ENCODE results near the gene CCNC. TPM values are rescaled to one million over a fixed set of nuclear protein-coding genes. Genes with fewer than 3 reads are reported as not detected.

The CCNC gene
- total and polyA plus RNA-seq, 2 of the 13 experiments (the other 11 are each of a cell fraction or from before 2014, with no cell fraction given) = 69.6 to 141 TPM

DNA sequence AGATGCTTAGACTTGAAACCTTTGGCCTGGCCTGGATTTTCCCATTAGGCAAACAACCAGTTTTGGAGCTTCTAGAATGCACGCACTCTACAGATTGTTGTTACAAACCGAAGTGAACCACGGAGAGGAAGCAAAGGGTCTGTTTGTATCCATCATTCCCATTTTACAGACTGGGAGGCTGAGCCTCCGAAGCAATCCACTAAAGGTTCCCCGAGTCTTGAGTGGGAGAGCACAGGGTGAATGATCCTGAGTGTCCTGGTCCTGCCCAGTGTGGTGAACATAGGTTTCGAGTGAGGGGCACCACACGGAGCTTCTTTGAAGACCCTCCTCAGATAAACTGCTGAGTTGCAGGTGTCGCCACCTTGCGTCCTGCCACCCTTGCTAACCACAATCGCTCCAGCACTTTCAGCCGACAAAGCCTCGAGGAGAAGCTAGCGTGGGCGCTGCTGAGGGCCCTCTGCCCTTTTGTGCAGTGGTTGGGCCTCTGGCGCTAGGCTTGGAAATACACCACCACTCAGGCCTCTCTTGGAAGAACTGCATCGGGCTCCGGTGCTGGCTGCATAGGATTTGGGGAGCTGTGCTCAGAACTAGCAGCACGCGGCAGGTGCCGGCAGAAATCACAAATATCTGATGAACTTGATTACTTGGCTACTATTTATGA lies 36.7 kb upstream of the CCNC start:
- H2AFZ ChIP-seq (ENCODE audit: low read length) = no peak overlapping the region
- H3K27ac ChIP-seq (ENCODE audit: extremely low read length, insufficient read depth, low read length) = no peak overlapping the region
- H4K20me1 ChIP-seq (ENCODE audit: insufficient read depth, low read length) = no peaks in the 10 kb centered on the region
- DNase-seq (ENCODE audit: low spot score) = no peak
- no peaks in the 10 kb centered on the region for H3K9me3 ChIP-seq (ENCODE audit: low read length)
- TF ChIP-seq PLRG1 (conservative IDR thresholded peaks at IDR 0.05) (no peak), ZNF773 (CRISPR knock-in tag; IDR thresholded peaks at IDR 0.05; ENCODE audit: borderline replicate concordance) (no peak), ZNF121 (CRISPR knock-in tag; IDR thresholded peaks at IDR 0.05) (no peak), ZNF724P (CRISPR knock-in tag; IDR thresholded peaks at IDR 0.05; ENCODE audit: borderline replicate concordance) (no peak), CTCF (CRISPR knock-in tag; IDR thresholded peaks at IDR 0.05) (peak; percentile 27; the same call in 1 of the 2 replicates), MAFK (conservative IDR thresholded peaks at IDR 0.05 in 1 of 2, IDR thresholded peaks at IDR 0.05 in 1 of 2; ENCODE audit: low read length in 2 of 2) (0 out of 4 replicates have a peak, but pooled peaks have one; percentile 2 to 4), TEAD2 (CRISPR knock-in tag; IDR thresholded peaks at IDR 0.05) (no peak)
- H3K27me3 ChIP-seq (ENCODE audit: control insufficient read depth in 1 of 2, insufficient read depth in 2 of 2, low read length in 2 of 2) = peaks cover 14 to 84% of the 10 kb centered on the region in 2 experiments; a peak in 4 of 5 replicates
- H3K4me1 ChIP-seq (ENCODE audit: insufficient read depth, low read length) = peaks cover 21% of the 10 kb centered on the region
- no peaks in the 10 kb centered on the region for H3K79me2 ChIP-seq (ENCODE audit: insufficient read depth, low read length)
- ATAC-seq = peak; percentile 20; the same call in 2 of the 3 replicates
- no peak for FAIRE-seq
- 23% methylated on average over 13 of the region's 20 CpGs for WGBS (ENCODE audit: low lambda C conversion rate)
- peak overlapping the region; percentile 2; the same call in 1 of the 2 replicates for H3K4me2 ChIP-seq (ENCODE audit: low read depth, low read length)
- H3K9ac ChIP-seq (ENCODE audit: insufficient read depth, low read depth, low read length) = no peak overlapping the region
- in situ Hi-C loops (cut with HindIII; ENCODE audit: extremely low pct_ligation_motif_present, low pct_unique_long_range_greater_than_20kb) = no loop called here
- H3K36me3 ChIP-seq (replicated peaks in 1 of 2; ENCODE audit: control insufficient read depth in 1 of 2, insufficient read depth in 2 of 2, low read length in 2 of 2) = no peaks in the 10 kb centered on the region
- ChIA-PET POLR2A (no interaction called here), CTCF (ENCODE audit: low intra/inter-chr PET ratio, low total read pairs) (no interaction called here)
- BruUV-seq (replicated peaks) = no TSS peak
- intact Hi-C loops (cut with micrococcal nuclease; ENCODE audit: unreplicated experiment) = no loop called here
- H3K4me3 ChIP-seq (replicated peaks in 1 of 3; ENCODE audit: insufficient read depth in 1 of 3, low read depth in 2 of 3, low read length in 3 of 3) = no peak overlapping the region
